HG03575 (cell line): ENCODE measurements around the gene MARVELD3.
"Not testable (repeated sequence)": the region's sequence is repeated elsewhere in the genome, so short reads cannot be mapped to it uniquely, and the experiment has no call there.

ENCODE experiments used
- ATAC-seq: cut with Tn5 transposase; IDR thresholded peaks from one replicate; pipeline ENCODE4 v1.9.1; 2021; ENCODE audit not compliant: unreplicated experiment, insufficient number of reproducible peaks, low FRiP score; ENCODE audit errors: extremely low read depth

MARVELD3 gene

DNA sequence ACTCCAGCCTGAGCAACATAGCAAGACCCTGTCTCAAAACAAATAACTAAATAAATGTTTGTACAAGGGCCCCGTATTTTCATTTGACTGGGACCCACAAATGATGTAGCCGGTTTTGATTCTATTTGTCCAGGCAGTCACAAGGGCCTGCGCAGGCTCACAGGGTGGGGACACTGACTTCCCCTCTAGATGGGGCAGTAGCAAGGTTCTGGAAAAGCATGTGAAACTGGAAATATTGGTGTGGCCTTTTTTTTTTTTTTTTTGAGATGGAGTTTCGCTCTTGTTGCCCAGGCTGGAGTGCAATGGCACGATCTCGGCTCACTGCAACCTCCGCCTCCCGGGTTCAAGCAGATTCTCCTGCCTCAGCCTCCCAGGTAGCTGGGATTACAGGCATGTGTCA, 11.0 kb upstream of the MARVELD3 start:
- ATAC-seq, result not testable (repeated sequence)

GRCh38 chr16:71618429-71618828, 7.6 kb upstream of the MARVELD3 start:
- no peak for ATAC-seq

- no peak for ATAC-seq
Observed at GRCh38 chr16:71622088-71622487, 3.9 kb upstream of the MARVELD3 start.

DNA sequence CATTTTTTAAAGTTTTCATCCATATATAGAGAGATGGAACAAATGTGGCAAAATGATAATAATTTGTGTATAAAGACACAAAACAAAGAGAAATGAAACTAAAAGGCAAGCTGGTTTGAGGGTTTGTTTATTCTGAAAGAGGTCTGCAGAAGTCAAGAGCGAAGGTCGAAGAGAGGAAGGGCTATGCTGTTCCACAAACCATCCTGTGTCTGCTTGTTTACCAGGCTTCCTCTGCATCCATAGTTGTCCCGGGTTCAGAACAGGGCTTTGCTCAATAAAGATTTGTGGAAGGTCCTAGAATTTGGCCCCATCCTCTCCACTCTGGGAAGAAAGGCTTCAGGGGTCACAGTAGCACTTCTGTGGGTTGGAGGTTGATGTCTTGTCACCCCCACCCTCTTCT, 2.4 kb upstream of the MARVELD3 start:
- no peak for ATAC-seq

- ATAC-seq, result no peak
Observed at GRCh38 chr16:71625113-71625850, 702 bp upstream of the MARVELD3 start.

- ATAC-seq, result no peak
Observed at GRCh38 chr16:71626858-71627213, 852 bp downstream of the MARVELD3 start.

DNA sequence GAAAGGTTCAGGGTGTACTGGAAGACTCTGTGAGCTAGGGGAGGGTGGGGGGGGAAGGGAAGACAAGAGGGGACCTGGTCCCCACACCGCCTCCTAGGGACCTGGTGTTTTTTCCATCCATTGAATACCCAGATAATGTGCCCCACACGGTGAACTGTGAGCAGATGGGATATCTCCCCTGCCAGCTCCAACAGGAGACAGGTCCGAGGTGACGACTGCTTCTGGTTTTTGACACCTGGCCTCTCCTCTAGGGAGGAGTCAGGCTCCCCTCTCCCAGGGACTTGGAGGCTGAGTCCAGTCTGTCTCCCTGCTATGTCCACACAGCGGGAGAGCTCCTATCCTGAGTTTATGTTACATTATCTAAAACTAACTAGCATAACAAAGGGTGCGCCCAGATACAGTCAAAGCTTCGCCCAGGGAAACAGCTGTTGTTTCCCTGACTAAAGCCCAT, 1.8 kb downstream of the MARVELD3 start:
- no peak for ATAC-seq

- ATAC-seq, result no peak
Observed at GRCh38 chr16:71628810-71629209, 2.8 kb downstream of the MARVELD3 start.

DNA sequence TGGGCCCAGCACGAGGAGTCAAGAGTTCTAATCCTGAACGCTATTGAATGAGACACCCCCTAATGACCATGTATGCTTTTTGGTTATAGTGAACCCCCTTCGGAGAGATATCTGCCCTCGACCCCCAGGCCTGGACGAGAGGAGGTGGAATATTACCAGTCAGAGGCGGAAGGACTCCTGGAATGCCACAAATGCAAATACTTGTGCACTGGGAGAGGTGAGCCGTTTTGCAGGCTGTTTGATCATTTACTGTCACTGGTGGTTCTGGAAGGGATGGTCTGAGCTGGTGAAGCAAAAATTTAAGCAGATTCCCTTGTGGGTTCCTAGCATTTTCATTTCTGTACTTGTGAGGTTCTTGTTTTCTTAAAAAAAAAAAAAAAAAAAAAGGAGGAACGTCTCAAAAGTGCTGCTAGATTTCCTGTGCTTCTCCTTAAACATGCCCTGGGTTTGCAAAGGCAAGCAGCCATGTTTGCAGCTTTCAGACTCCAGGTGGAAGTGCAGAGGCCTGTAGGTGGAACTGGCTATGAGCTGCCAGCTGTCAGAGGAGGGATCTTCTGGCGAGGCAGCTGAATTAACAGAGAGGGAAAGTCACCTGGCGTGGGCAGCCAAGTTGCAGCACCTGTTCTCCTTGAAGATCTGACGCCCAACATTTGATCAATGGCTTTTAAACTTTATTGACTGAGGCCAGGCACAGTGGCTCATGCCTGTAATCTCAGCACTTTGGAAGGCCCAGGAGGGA, 3.5 kb downstream of the MARVELD3 start:
- ATAC-seq, result no peak

DNA sequence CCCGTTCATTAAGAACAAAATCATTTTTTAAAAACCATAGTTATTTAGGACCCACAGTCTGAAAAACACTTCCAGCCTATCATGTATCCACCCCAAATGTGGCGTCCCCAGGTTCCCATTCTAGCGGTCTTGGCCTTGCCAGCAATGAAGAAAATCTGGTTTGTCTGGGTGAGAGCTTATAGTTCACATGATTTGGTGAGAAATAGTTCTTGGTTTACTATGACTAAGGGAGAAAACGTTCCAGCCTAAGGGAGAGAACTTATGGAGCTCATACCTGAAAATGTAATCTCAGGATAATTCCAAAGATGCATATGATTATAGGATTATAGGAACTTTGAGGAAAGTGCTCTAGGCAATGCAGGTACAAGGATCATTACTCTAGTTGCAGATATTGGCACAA, 4.8 kb downstream of the MARVELD3 start:
- ATAC-seq, result no peak

GRCh38 chr16:71631776-71632175, 5.8 kb downstream of the MARVELD3 start:
- ATAC-seq, result no peak

DNA sequence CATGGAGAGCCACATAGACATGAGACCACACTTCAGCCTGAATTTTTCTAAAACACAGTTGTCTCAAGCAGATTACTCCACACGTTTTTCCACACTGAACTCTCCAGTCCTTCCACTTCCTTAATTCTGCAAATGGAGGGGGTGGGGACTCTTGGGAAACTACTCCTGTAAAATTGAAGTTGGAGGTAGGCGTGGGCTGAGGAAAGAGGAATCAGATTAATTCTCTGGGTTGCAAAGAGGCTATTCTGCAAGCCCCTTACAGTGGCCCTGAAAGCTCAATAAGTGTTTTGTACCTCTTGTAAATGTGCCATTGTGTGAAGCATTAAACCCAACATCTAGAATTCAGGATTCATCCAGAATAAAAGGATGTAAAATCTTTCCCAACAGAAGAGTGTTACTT, 9.6 kb downstream of the MARVELD3 start:
- no peak for ATAC-seq

DNA sequence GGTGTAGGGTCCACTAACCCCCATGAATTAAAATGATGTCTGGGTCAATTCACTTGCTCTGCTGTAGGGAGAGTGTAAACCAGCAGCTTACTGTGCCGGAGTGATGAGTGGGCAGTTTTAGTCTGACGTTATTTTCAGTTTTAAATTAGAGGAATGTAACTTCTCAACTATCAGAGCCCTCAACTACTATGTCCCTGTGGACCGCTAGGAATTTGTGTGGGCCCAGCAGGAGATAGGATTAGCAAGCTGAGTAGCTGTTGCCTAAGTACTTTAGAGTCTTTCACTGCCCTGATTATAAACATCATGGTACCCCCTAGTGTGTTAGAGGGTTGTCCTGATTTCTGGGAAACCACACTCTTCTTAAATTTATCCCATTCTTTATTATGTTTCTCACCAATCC, 11.4 kb downstream of the MARVELD3 start:
- no peak for ATAC-seq

GRCh38 chr16:71645450-71645849, 19.5 kb downstream of the MARVELD3 start:
- ATAC-seq, result no peak

GRCh38 chr16:71647391-71647790, 21.4 kb downstream of the MARVELD3 start:
- ATAC-seq, result no peak

GRCh38 chr16:71648162-71648561, 22.2 kb downstream of the MARVELD3 start:
- ATAC-seq, result no peak

DNA sequence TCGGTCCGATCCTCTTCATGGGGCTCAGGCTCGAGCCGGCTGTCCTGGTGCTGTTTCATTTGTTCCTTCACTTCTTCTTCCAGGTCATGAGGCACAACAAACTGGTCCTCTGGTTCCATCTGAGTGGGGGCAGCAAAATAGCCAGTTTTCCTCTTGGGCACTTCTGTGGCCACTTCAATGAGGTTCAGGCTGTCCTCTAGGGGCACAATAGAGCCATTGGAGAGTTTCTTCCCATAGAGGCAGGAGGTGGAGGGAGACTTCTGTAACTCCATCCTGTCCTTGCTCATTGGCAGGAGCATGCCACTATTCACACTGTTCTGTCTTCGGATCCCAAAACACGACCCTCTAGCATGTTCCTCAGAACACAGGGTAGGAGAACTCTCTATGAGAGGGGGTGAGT, 22.9 kb downstream of the MARVELD3 start:
- no peak for ATAC-seq

GRCh38 chr16:71649704-71650103, 23.7 kb downstream of the MARVELD3 start:
- no peak for ATAC-seq

DNA sequence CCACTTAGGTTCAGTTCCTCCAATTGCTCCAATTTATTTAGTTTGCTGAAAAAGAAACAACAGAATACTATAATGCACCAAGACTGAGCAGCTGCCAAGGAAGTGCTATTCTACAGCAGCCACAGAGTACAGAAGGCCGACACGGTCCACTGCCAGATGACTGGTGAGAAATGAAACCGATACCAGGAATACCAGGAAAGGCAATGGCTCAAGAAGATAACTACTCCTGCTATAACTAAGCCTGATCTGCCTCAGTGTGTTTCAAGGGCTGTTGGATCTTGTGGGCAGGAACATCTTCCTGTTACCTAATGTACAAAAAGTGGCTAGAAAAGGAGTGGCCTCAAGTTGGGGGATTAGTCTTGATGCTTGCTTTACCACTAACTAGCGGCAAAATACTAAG, 32.8 kb downstream of the MARVELD3 start:
- ATAC-seq, result no peak

- no peak for ATAC-seq
Observed at GRCh38 chr16:71659471-71659870, 33.5 kb downstream of the MARVELD3 start.

DNA sequence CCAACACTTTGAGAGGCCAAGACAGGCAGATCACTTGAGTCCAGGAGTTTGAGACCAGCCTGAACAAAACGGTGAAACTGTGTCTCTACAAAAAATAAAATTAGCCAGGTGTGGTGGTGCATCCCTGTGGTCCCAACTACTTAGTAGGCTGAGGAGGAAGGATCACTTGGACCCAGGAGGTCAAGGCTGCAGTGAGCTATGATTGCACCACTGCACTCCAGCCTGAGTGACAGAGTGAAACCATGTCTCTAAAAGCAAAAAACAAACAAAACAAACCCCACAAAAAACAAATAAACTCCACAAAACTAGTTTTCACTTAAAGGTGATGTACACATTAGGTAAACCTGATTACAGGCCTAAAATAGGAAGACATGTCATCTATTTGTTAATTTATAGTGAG, 40.3 kb downstream of the MARVELD3 start:
- ATAC-seq, result no peak
